Measurements from ENCODE around the gene HLA-DPB1.

GRCh38 chr6:33077908-33078307, 2.1 kb downstream of the HLA-DPB1 start:
- TF ChIP-seq PAX5 (IDR thresholded peaks at IDR 0.05; ENCODE audit: insufficient read depth, low read length, severe bottlenecking), result no peak
- TF ChIP-seq POLR2AphosphoS5 (IDR thresholded peaks at IDR 0.05; ENCODE audit: low read depth, low read length), result peak; percentile 77
- TF ChIP-seq POLR2A (IDR thresholded peaks at IDR 0.05; ENCODE audit: low read depth, low read length), result peak; percentile 70
